Upper lobe of left lung (tissue), 6 donors: ENCODE measurements around the gene THBS2. TPM values are rescaled to one million over a fixed set of nuclear protein-coding genes. Genes with fewer than 3 reads are reported as not detected.

Experiments
- ATAC-seq, 2 donors: fragments of 200-7000 bp; cut with Tn5 transposase; one replicate each; pipeline ENCODE4 v1.9.1; 2022; ENCODE audit warnings: mild to moderate bottlenecking in 2 of 2, moderate library complexity in 2 of 2; ENCODE audit not compliant: low FRiP score in 2 of 2
- DNase-seq, 2 donors: peaks; one replicate each; pipeline ENCODE4 v3.0.0-alpha.2; 2019 to 2020
- H3K27ac ChIP-seq, 4 donors: fragments of 200-600 bp; sonication (generic); one replicate each; pipeline ENCODE4 v1.5.1; 2016 to 2019
- H3K27me3 ChIP-seq, 4 donors: fragments of 200-600 bp; sonication (generic); one replicate each; pipeline ENCODE4 v1.5.1; 2017 to 2019
- H3K36me3 ChIP-seq, 4 donors: fragments of 200-600 bp; sonication (generic); one replicate each; pipeline ENCODE4 v1.5.1; 2016 to 2019
- H3K4me1 ChIP-seq, 4 donors: fragments of 200-600 bp; sonication (generic); one replicate each; pipeline ENCODE4 v1.5.1; 2018 to 2019
- H3K4me3 ChIP-seq, 4 donors: fragments of 200-600 bp; sonication (generic); one replicate each; pipeline ENCODE4 v1.5.1; 2017 to 2019; ENCODE audit warnings: mild to moderate bottlenecking in 2 of 4, moderate library complexity in 1 of 4
- H3K9me3 ChIP-seq, 4 donors: fragments of 200-600 bp; sonication (generic); one replicate each; pipeline ENCODE4 v1.5.1; 2018 to 2019
- CTCF ChIP-seq, 6 experiments: fragments of 450-650 bp in 4 of 6; fragments of 200-600 bp in 2 of 6; sonication (generic) in 2 of 6; IDR thresholded peaks; one replicate each; pipeline ENCODE4 v1.5.1; 2016 to 2019; ENCODE audit warnings: antibody characterized with exemption in 6 of 6
- EP300 ChIP-seq, 4 donors: sonication (generic); formaldehyde crosslinking; IDR thresholded peaks; one replicate each; pipeline ENCODE4 v1.5.1; 2017; ENCODE audit warnings: antibody characterized with exemption in 4 of 4, control low read depth in 2 of 4
- POLR2A ChIP-seq, 4 donors: fragments of 450-650 bp; IDR thresholded peaks; one replicate each; pipeline ENCODE4 v1.5.1; 2016 to 2017; ENCODE audit warnings: antibody characterized with exemption in 4 of 4, mild to moderate bottlenecking in 2 of 4
- POLR2AphosphoS5 ChIP-seq, 2 donors: sonication (generic); formaldehyde crosslinking; IDR thresholded peaks; one replicate each; pipeline ENCODE4 v1.5.1; 2017; ENCODE audit warnings: antibody characterized with exemption in 2 of 2
- WGBS, 2 donors: methylation state at CpG; one replicate each; pipeline ENCODE4 v1.1.5; 2017 to 2018; 5-methylcytosine and 5-hydroxymethylcytosine counted together
- total RNA-seq, 6 donors: library from RNA; depleted of rRNA in 4 of 6; stranded (reverse); fragments of >200 nt in 4 of 6; gene quantifications; one replicate each; pipeline versions ENCODE4 v1.1.0 to v1.2.1, GENCODE V29; 2016 to 2021
- donor health status: DM: no; HTN: no; CAD: no; lungs with moderate emphysema.
- donor health status: DM: no; HTN: yes; CAD: no; lungs with severe emphysema.

THBS2 gene
- total RNA-seq, 6 donors from 2014 or later = 5.3 to 43.2 (median 17.3) TPM

GRCh38 chr6:169237496-169238134, 16.0 kb downstream of the THBS2 start:
- TF ChIP-seq EP300 (IDR thresholded peaks at IDR 0.05) (no peak), POLR2A (IDR thresholded peaks at IDR 0.05) (no peak), POLR2AphosphoS5 (IDR thresholded peaks at IDR 0.05) (no peak), CTCF (IDR thresholded peaks at IDR 0.05) (no peak)

GRCh38 chr6:169236988-169237387, 16.7 kb downstream of the THBS2 start:
- no peaks in the 10 kb centered on the region for H3K36me3 ChIP-seq
- H3K27ac ChIP-seq = no peak overlapping the region
- H3K4me1 ChIP-seq = no peaks in the 10 kb centered on the region
- 77 to 83% methylated on average over 5 to 16 of the region's 17 CpGs for WGBS, 2 donors
- ATAC-seq (no peak), DNase-seq (no peak)
- H3K27me3 ChIP-seq = no peaks in the 10 kb centered on the region
- TF ChIP-seq CTCF (IDR thresholded peaks at IDR 0.05) (no peak), POLR2A (IDR thresholded peaks at IDR 0.05) (no peak), POLR2AphosphoS5 (IDR thresholded peaks at IDR 0.05) (no peak), EP300 (IDR thresholded peaks at IDR 0.05) (no peak)
- no peaks in the 10 kb centered on the region for H3K9me3 ChIP-seq
- H3K4me3 ChIP-seq = no peak overlapping the region

More at GRCh38 chr6:169237496-169238134, 16.0 kb downstream of the THBS2 start:
- Histone ChIP-seq H3K9me3 (no peaks in the 10 kb centered on the region), H3K27me3 (no peaks in the 10 kb centered on the region), H3K4me3 (no peak overlapping the region), H3K4me1 (no peaks in the 10 kb centered on the region), H3K27ac (no peak overlapping the region), H3K36me3 (no peaks in the 10 kb centered on the region)
- ATAC-seq (no peak), DNase-seq (no peak)
- WGBS, 2 donors = 88 to 93% methylated on average over 5 to 23 of the region's 25 CpGs

GRCh38 chr6:169236545-169236944, 17.1 kb downstream of the THBS2 start:
- H3K4me1 ChIP-seq = no peaks in the 10 kb centered on the region
- no peak overlapping the region for H3K27ac ChIP-seq
- H3K36me3 ChIP-seq = no peaks in the 10 kb centered on the region
- 75 to 92% methylated on average over 8 of the region's 8 CpGs for WGBS, 2 donors
- H3K27me3 ChIP-seq = no peaks in the 10 kb centered on the region
- H3K4me3 ChIP-seq = no peak overlapping the region
- TF ChIP-seq EP300 (IDR thresholded peaks at IDR 0.05) (no peak), POLR2AphosphoS5 (IDR thresholded peaks at IDR 0.05) (no peak), CTCF (IDR thresholded peaks at IDR 0.05) (no peak), POLR2A (IDR thresholded peaks at IDR 0.05) (no peak)
- no peak for ATAC-seq
- no peak for DNase-seq
- H3K9me3 ChIP-seq = no peaks in the 10 kb centered on the region

GRCh38 chr6:169235286-169235685, 18.4 kb downstream of the THBS2 start:
- ATAC-seq (no peak), DNase-seq (no peak)

More at GRCh38 chr6:169235286-169235685, 18.4 kb downstream of the THBS2 start:
- TF ChIP-seq POLR2AphosphoS5 (IDR thresholded peaks at IDR 0.05) = peak in 1 of 2 donors; percentile 28
- no peak for TF ChIP-seq CTCF (IDR thresholded peaks at IDR 0.05)
- no peak for TF ChIP-seq EP300 (IDR thresholded peaks at IDR 0.05)
- TF ChIP-seq POLR2A (IDR thresholded peaks at IDR 0.05) = no peak
- no peak overlapping the region for H3K27ac ChIP-seq
- 86 to 90% methylated on average over 11 of the region's 11 CpGs for WGBS, 2 donors
- H3K36me3 ChIP-seq = no peaks in the 10 kb centered on the region
- no peaks in the 10 kb centered on the region for H3K27me3 ChIP-seq
- H3K4me3 ChIP-seq = no peak overlapping the region
- no peaks in the 10 kb centered on the region for H3K9me3 ChIP-seq
- H3K4me1 ChIP-seq = no peaks in the 10 kb centered on the region
